ENCODE measurements around the gene SIRT7.

The SIRT7 gene

DNA sequence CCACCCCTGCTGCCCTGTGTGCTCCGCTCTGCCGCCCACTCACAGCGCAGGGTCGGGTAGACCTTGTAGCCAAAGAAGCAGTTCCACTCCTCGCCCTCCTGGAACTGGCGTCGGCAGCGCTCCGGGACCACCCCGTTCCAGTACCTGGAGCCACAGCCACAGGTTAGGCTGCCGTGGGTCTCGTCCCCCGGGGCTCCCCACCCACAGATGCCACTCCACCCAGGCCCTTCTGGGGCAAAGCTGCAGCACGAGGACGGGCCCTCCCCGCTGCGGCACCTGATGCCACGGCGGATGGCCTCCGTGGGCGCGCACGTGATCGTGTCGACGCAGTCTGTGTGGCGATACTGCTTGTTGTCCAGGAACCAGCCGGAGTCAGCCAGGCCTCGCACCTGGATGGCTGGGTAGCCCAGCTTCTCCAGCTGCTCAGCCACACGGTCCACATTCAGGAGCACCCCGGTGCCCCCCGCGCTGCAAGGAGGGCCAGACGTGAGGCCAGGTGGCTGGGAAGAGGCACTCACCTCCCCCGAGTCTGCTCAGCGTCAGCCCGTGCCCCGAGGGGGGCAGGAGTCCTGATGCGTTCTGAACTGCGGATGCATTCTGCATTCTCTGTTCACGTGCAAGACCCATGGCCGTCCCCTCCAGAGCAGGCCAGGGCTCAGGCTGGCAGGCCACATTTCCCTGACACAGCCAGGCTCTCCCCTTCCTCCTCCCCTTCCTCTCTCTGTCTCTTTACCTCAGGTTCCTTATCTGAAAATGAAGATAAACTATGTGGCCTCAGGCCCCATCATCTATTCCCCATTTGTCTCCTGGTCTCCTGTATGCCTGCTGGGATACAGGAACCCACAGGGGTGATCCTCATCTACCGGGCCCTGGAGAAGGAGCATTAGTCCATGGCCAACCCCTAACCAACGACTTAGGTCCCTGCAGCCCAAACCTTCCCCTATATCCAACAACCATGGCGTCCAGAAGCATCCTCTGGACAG, 38.9 kb upstream of the SIRT7 start:
- TF ChIP-seq YY1 (IDR thresholded peaks at IDR 0.05; ENCODE audit: low read depth) (no peak), MAX (IDR thresholded peaks at IDR 0.05) (no peak), USF1 (IDR thresholded peaks at IDR 0.05) (no peak), CEBPB (IDR thresholded peaks at IDR 0.05) (no peak), ZBTB7A (IDR thresholded peaks at IDR 0.05; ENCODE audit: low read depth) (no peak)

GRCh38 chr17:81955756-81956544, 38.0 kb upstream of the SIRT7 start:
- TF ChIP-seq FOXM1 (IDR thresholded peaks at IDR 0.05; ENCODE audit: borderline replicate concordance, low read depth) = no peak
- no peak for TF ChIP-seq REST (IDR thresholded peaks at IDR 0.05; ENCODE audit: low read depth)
- TF ChIP-seq ZBTB7A (IDR thresholded peaks at IDR 0.05; ENCODE audit: low read depth) = no peak
- TF ChIP-seq TCF12 (IDR thresholded peaks at IDR 0.05; ENCODE audit: low read depth) = no peak
- no peak for TF ChIP-seq YY1 (IDR thresholded peaks at IDR 0.05; ENCODE audit: low read depth)
- no peak for TF ChIP-seq EGR1 (IDR thresholded peaks at IDR 0.05)
- no peak for TF ChIP-seq RAD21 (IDR thresholded peaks at IDR 0.05; ENCODE audit: low read depth)
- TF ChIP-seq CREB1 (IDR thresholded peaks at IDR 0.05; ENCODE audit: low read depth) = no peak
- no peak for TF ChIP-seq USF1 (IDR thresholded peaks at IDR 0.05)
- no peak for TF ChIP-seq MAX (IDR thresholded peaks at IDR 0.05)
- TF ChIP-seq EP300 (IDR thresholded peaks at IDR 0.05; ENCODE audit: borderline replicate concordance) = no peak
- TF ChIP-seq TAF1 (IDR thresholded peaks at IDR 0.05; ENCODE audit: low read depth) = no peak

DNA sequence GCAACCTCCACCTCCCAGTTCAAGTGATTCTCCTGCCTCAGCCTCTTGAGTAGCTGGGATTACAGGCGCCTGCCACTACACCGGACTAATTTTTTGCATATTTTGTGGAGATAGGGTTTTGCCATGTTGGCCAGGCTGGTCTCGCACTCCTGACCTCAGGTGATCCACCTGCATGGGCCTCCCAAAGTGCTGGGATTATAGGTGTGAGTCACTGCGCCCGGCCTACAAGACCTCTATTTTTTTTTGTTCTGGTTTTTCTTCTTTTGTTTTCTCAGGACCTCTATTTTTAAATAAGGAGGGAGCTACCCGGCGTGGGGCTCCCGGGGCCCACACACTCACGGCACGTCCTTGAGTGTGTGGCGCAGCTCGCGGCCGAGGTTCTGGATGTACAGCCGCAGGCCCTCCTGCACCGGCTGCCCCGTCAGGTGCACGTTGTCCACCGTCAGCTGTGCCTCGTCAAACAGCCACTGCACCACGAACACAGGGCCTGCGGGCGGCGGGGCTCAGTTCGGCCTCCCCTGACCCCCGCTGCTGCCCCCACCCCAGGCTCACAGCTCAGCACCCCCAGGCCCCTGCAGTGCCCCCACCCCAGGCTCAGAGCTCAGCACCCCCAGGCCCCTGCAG, 37.2 kb upstream of the SIRT7 start:
- TF ChIP-seq ZBTB7A (IDR thresholded peaks at IDR 0.05; ENCODE audit: low read depth) (no peak), RAD21 (IDR thresholded peaks at IDR 0.05; ENCODE audit: low read depth) (no peak), USF1 (IDR thresholded peaks at IDR 0.05) (no peak), YY1 (IDR thresholded peaks at IDR 0.05; ENCODE audit: low read depth) (no peak), TEAD4 (IDR thresholded peaks at IDR 0.05) (no peak), EP300 (IDR thresholded peaks at IDR 0.05; ENCODE audit: borderline replicate concordance) (no peak), EGR1 (IDR thresholded peaks at IDR 0.05) (no peak), CREB1 (IDR thresholded peaks at IDR 0.05; ENCODE audit: low read depth) (no peak), REST (IDR thresholded peaks at IDR 0.05; ENCODE audit: low read depth) (no peak)

GRCh38 chr17:81954131-81955057, 36.4 kb upstream of the SIRT7 start:
- no peak for TF ChIP-seq TAF1 (IDR thresholded peaks at IDR 0.05; ENCODE audit: low read depth)

Data from Ishikawa (cell line).